Placental epithelial cell (primary cell): Measurements from ENCODE around the gene SLX9. TPM values are rescaled to one million over a fixed set of nuclear protein-coding genes. Genes with fewer than 3 reads are reported as not detected.

Experiments used
- total RNA-seq: library from RNA; depleted of rRNA; stranded (reverse); fragments of >200 nt; gene quantifications from 2 replicates; pipeline ENCODE4 v1.2.3, GENCODE V29; 2012

Gene SLX9, protein sequence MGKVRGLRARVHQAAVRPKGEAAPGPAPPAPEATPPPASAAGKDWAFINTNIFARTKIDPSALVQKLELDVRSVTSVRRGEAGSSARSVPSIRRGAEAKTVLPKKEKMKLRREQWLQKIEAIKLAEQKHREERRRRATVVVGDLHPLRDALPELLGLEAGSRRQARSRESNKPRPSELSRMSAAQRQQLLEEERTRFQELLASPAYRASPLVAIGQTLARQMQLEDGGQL
- total RNA-seq: 6.3 and 11.4 TPM in 2 replicates

DNA sequence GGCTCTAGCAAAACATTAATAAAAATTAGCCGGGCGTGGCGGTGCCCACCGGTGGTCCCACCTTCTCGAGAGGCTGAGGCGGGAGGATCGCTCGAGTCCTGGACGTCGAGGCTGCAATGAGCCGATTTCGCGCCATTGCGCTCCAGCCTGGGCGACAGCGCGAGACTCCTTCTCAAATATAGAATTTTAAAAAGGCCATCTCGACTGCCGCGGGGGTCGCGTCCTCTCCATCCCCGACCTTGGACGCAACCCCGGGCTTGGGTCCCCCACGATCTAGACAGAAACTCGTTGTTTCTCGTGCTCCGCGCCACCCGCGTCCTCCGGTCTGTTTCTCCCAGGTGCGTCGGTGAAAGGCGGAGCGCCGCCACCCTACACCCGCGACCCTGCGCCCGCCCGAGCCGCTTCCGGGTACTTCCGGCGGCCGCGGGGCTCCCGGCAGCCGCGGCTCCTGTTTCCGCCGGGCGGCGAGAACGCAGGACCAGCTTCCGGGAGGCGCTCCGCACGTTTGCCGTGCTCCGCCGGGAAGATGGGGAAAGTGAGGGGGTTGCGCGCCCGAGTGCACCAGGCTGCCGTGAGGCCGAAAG is at the start of gene SLX9:
Gene SLX9 (plus strand): TSS at position 498 of the 584 bp plus-strand sequence. CDS start 29 bp downstream, at position 527.

GRCh38 chr21:44920694-44921604 is 18.9 kb upstream of the SLX9 start, which contains the start of gene ITGB2:
Gene ITGB2, minus strand, starts transcription at chr21:44920899. Its CDS starts 10,117 bp downstream, at chr21:44910782.

Other genes starting within 250 kb of the SLX9 start
- not detected in 2 replicates for gene KRTAP10-12, start 242.9 kb upstream of the SLX9 start, total RNA-seq
- gene TSPEAR, start 228.5 kb upstream of the SLX9 start, total RNA-seq: not detected in 2 replicates
- gene UBE2G2, start 138.2 kb upstream of the SLX9 start, total RNA-seq: 42.8 and 43.3 TPM in 2 replicates
- gene SUMO3, start 122.0 kb upstream of the SLX9 start, total RNA-seq: 66.7 and 112 TPM in 2 replicates
- 147 and 178 TPM in 2 replicates for gene PTTG1IP, start 66.3 kb upstream of the SLX9 start, total RNA-seq
- 0.43 TPM in 1 of 2 replicates, not detected in the other for gene ITGB2, start 19.1 kb upstream of the SLX9 start, total RNA-seq
- gene ADARB1, start 134.6 kb downstream of the SLX9 start, total RNA-seq: 20.0 and 46.0 TPM in 2 replicates